Measurements from ENCODE around the gene FLOT2. TPM values are rescaled to one million over a fixed set of nuclear protein-coding genes. Genes with fewer than 3 reads are reported as not detected.
"Not testable (repeated sequence)": the region's sequence is repeated elsewhere in the genome, so short reads cannot be mapped to it uniquely, and the experiment has no call there.

The FLOT2 gene
- total and polyA plus RNA-seq, 2 of the 8 experiments (the other 6 are each of a cell fraction or from before 2014, with no cell fraction given), result 116 to 189 TPM

DNA sequence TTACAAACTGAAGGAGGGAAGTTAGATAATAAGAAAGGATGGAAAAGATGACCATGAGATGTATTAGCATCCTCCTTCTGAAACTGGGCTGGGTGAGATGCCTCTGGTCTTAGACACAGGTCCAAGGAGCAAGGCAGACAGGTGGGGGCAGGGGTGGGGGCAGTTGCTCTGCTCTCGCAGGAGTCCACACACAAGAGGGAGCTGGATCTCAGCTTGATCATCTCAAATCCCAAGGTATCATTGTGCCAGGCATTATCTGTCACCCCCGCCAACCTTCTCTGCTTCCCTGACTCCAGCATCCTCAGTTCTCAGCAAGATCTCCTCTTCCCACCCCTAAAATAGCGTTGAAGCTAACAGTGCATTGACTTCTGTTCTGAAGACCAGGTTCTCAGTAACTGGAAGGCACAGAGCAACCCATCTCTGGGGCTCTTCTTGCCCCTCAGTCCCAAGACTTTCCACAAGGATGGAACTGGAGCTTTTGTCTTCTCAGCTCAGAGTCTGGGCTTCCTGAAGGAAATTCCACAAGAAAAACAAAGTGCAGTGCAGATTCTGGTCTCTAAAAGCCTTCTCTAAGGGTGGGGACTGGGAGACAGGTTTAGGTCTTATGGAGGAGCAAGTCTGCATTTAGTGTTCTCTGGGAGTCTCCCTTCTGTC, 1.6 kb downstream of the FLOT2 start (continued):
- TF ChIP-seq RBBP5 (IDR thresholded peaks at IDR 0.05; ENCODE audit: borderline replicate concordance, low read depth, low read length) (no peak), HDAC6 (IDR thresholded peaks at IDR 0.05; ENCODE audit: low read depth, low read length) (no peak), RFX5 (IDR thresholded peaks at IDR 0.05; ENCODE audit: borderline replicate concordance, low read depth, low read length) (no peak), CREB1 (IDR thresholded peaks at IDR 0.05) (no peak), SP4 (IDR thresholded peaks at IDR 0.05; ENCODE audit: low read length) (no peak), SAP30 (IDR thresholded peaks at IDR 0.05; ENCODE audit: insufficient read depth, insufficient replicate concordance, low read length) (no peak), SIN3A (conservative IDR thresholded peaks at IDR 0.05 in 1 of 2, IDR thresholded peaks at IDR 0.05 in 1 of 2; ENCODE audit: low read depth in 1 of 2, low read length in 2 of 2) (no peak)

DNA sequence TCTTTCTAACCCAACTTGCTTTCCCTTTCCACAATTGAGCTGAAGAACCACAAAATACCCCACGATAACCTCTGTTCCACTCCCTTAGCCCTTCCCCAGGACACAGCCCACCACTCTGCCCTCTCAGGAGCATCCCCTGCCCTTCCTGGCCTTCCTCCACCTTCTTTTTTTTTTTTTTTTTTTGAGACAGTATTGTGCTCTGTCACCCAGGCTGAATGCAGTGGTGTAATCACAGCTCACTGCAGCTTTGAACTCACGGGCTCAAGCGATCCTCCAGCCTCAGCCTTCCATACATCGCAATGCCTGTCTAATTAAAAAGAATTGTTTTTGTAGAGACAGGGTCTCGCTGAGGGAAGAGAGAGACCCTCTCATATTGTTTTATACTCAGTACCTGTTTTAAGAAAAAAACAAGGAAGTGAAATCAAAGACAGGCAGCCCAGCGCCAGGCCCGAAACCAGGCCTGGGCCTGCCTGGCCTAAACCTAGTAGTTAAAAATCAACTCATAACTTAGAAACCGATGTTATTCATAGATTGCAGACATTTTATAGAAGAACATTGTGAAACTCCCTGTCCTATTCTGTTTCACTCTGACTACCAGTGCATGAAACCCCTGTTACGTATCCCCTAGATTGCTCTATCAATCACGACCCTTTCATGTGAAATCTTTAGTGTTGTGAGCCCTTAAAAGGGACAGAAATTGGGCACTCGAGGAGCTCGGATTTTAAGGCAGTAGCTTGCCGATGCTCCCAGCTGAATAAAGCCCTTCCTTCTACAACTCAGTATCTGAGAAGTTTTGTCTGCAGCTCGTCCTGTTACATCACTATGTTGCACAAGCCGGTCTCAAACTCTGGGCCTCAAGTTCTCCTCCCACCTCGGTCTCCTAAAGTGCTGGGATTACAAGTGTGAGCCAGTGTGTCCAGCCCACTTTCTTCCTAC, 4.0 kb downstream of the FLOT2 start:
- peaks cover 2 to 10% of the 10 kb centered on the region in 2 experiments for H4K20me1 ChIP-seq (replicated peaks in 1 of 2; ENCODE audit: control insufficient read depth in 1 of 2, insufficient read depth in 2 of 2, low read length in 2 of 2)
- not testable (repeated sequence) for H3K14ac ChIP-seq (ENCODE audit: insufficient read length); H3K4me2 ChIP-seq (ENCODE audit: insufficient read depth in 1 of 2, low read depth in 2 of 2, low read length in 2 of 2); H2BK20ac ChIP-seq (ENCODE audit: low read length); H4K91ac ChIP-seq (replicated peaks; ENCODE audit: insufficient read length, low read length); H3K4ac ChIP-seq (replicated peaks; ENCODE audit: insufficient read length, low read depth, low read length); H3K27ac ChIP-seq (ENCODE audit: low read depth, low read length); H4K8ac ChIP-seq (ENCODE audit: extremely low read depth, insufficient read depth, low read length); H3K27me3 ChIP-seq (replicated peaks in 1 of 4; ENCODE audit: control insufficient read depth in 3 of 4, extremely low read depth in 1 of 4, insufficient read depth in 3 of 4, low read length in 3 of 4); H3K18ac ChIP-seq (ENCODE audit: extremely low read depth, low read length); H3K4me3 ChIP-seq (ENCODE audit: extremely low read depth in 1 of 4, insufficient read depth in 2 of 4, low read depth in 3 of 4, low read length in 4 of 4); H2BK120ac ChIP-seq (replicated peaks; ENCODE audit: low read depth, low read length); FAIRE-seq; H3K79me1 ChIP-seq (ENCODE audit: low read depth, low read length); H2BK12ac ChIP-seq (ENCODE audit: low read depth, low read length); H3K9me3 ChIP-seq (ENCODE audit: insufficient read depth in 2 of 2, low read depth in 1 of 2, low read length in 1 of 2); H4K5ac ChIP-seq (ENCODE audit: insufficient read length, low read depth, low read length); H2BK15ac ChIP-seq (ENCODE audit: low read length); H3K36me3 ChIP-seq (ENCODE audit: control insufficient read depth in 2 of 4, insufficient read depth in 4 of 4, low read length in 3 of 4); H2BK5ac ChIP-seq (ENCODE audit: low read depth, low read length); H2AK5ac ChIP-seq (ENCODE audit: low read depth, low read length); H2AFZ ChIP-seq (ENCODE audit: low read length); H3K23ac ChIP-seq (ENCODE audit: insufficient read length); H3K9ac ChIP-seq (replicated peaks in 1 of 4; ENCODE audit: extremely low read depth in 1 of 4, low read depth in 3 of 4, low read length in 3 of 4); DNase-seq (ENCODE audit: low read depth in 1 of 2, low spot score in 2 of 2); H3K23me2 ChIP-seq (ENCODE audit: low read depth, low read length); H3K56ac ChIP-seq (replicated peaks; ENCODE audit: insufficient read length, low read depth, low read length)
- WGBS, 2 experiments (ENCODE audit: extremely low coverage in 1 of 2, insufficient coverage in 1 of 2, insufficient read length in 1 of 2, insufficient replicate concordance in 2 of 2, low coverage in 1 of 2, low lambda C conversion rate in 2 of 2, missing lambda C conversion rate in 1 of 2), result 93% methylated on average over 16 of the region's 16 CpGs; no CpG with 5 or more reads in 1 of the 2 experiments
- ChIA-PET CTCF (ENCODE audit: partially characterized antibody) (interaction anchor here (0.6 to 7.3 kb wide), 9 partner anchors 10 to 141 kb away, joined by 3 to 47 read pairs (median 4); no protein-coding TSS in a partner anchor), POLR2A (ENCODE audit: partially characterized antibody) (interaction anchor here (0.5 to 2.8 kb wide), 13 partner anchors 9 to 174 kb away, joined by 3 to 7 read pairs (median 4); partner anchors contain the start of genes DHRS13 and RPL23A)
- peaks cover 0 to 13% (median 4%) of the 10 kb centered on the region in 4 experiments; a peak in 6 of 7 replicates for H3K4me1 ChIP-seq (replicated peaks in 1 of 4; ENCODE audit: control insufficient read depth in 3 of 4, insufficient read depth in 4 of 4, low read length in 3 of 4)
- peaks cover 4 to 23% of the 10 kb centered on the region in 2 experiments for H3K79me2 ChIP-seq (ENCODE audit: control insufficient read depth in 1 of 2, insufficient read depth in 2 of 2, low read length in 2 of 2)

Data from H1 (cell line).